OCI-LY7 (cell line): ENCODE results near the gene PDZD7. TPM values are rescaled to one million over a fixed set of nuclear protein-coding genes. Genes with fewer than 3 reads are reported as not detected.

Source experiments
- BruUV-seq: library from RNA; stranded (reverse); fragments of 400-500 nt; replicated peaks from 2 replicates; lab custom pipeline; 2021; lab: Mats Ljungman, UMichigan
- CTCF ChIA-PET: fragments of 300-600 bp; sonication (Branson Sonifier 250); formaldehyde crosslinking; loops from one replicate; lab custom pipeline; 2022; ENCODE audit warnings: antibody characterized with exemption; ENCODE audit not compliant: unreplicated experiment; lab: Charles Lee
- POLR2A ChIA-PET: fragments of 300-600 bp; sonication (Branson Sonifier 250); formaldehyde crosslinking; loops from one replicate; lab custom pipeline; 2022; ENCODE audit warnings: antibody characterized with exemption; lab: Charles Lee
- DNase-seq: peaks from one replicate; pipeline ENCODE4 v3.0.0-alpha.2; 2015; ENCODE audit warnings: low spot score
- H2AFZ ChIP-seq: fragments of 200-600 bp; sonication (generic), shearing (Covaris generic); 2 replicates; pipeline ENCODE4 v1.6.1; 2014; ENCODE audit warnings: mild to moderate bottlenecking, antibody characterized with exemption, low read length, moderate library complexity
- H3K27ac ChIP-seq: fragments of 200-600 bp; sonication (generic); 2 replicates; pipeline ENCODE4 v1.5.1; 2014; ENCODE audit warnings: mixed run types, low read depth, mild to moderate bottlenecking, moderate library complexity, low read length, inconsistent platforms; ENCODE audit not compliant: poor library complexity, severe bottlenecking
- H3K36me3 ChIP-seq: fragments of 200-600 bp; sonication (generic); 2 replicates; pipeline ENCODE4 v1.6.1; 2014; ENCODE audit warnings: mild to moderate bottlenecking, antibody characterized with exemption, low read length, moderate library complexity, mixed read lengths; ENCODE audit not compliant: insufficient read depth
- H3K4me1 ChIP-seq: fragments of 200-600 bp; sonication (generic); 2 replicates; pipeline ENCODE4 v1.5.1; 2014; ENCODE audit warnings: mild to moderate bottlenecking, low read length; ENCODE audit not compliant: insufficient read depth, poor library complexity, severe bottlenecking
- H3K4me2 ChIP-seq: fragments of 200-600 bp; sonication (generic); 2 replicates; pipeline ENCODE4 v1.6.1; 2014; ENCODE audit warnings: mild to moderate bottlenecking, low read length
- H3K4me3 ChIP-seq: fragments of 200-600 bp; sonication (generic); 2 replicates; pipeline ENCODE4 v1.5.1; 2014; ENCODE audit warnings: mild to moderate bottlenecking, low read depth, low read length; ENCODE audit not compliant: poor library complexity, severe bottlenecking
- H3K79me2 ChIP-seq: fragments of 200-600 bp; sonication (generic); 2 replicates; pipeline ENCODE4 v1.6.1; 2016; ENCODE audit warnings: low read depth, mild to moderate bottlenecking, low read length, moderate library complexity, mixed read lengths; ENCODE audit not compliant: insufficient read depth
- H3K9me2 ChIP-seq: fragments of 200-600 bp; sonication (generic); 2 replicates; pipeline ENCODE4 v1.6.1; 2016; ENCODE audit warnings: mild to moderate bottlenecking, low read length, mixed read lengths; ENCODE audit not compliant: insufficient read depth
- H3K9me3 ChIP-seq: fragments of 200-600 bp; sonication (generic); 2 replicates; pipeline ENCODE4 v1.6.1; 2014; ENCODE audit warnings: mild to moderate bottlenecking, mixed run types, low read length, mixed read lengths
- H4K20me1 ChIP-seq: fragments of 200-600 bp; sonication (generic); 2 replicates; pipeline ENCODE4 v1.6.1; 2014; ENCODE audit warnings: mild to moderate bottlenecking, antibody characterized with exemption, low read length, moderate library complexity, mixed read lengths; ENCODE audit not compliant: insufficient read depth
- EZH2phosphoT487 ChIP-seq: fragments of 200-600 bp; sonication (generic); IDR thresholded peaks from 2 replicates; pipeline ENCODE4 v1.6.1; 2018; ENCODE audit warnings: low read depth, borderline replicate concordance, mild to moderate bottlenecking, mixed run types, antibody characterized with exemption, low read length, moderate library complexity, mixed read lengths
- intact Hi-C: fragments of 100-400 bp; cut with micrococcal nuclease; formaldehyde crosslinking; loops from one replicate; pipeline ENCODE4 v1.10.0; 2022; ENCODE audit not compliant: unreplicated experiment
- total RNA-seq, 2 experiments: library from RNA; depleted of rRNA in 1 of 2; stranded (reverse); fragments of >200 nt in 1 of 2; shearing (Covaris generic) in 1 of 2; gene quantifications; 2 replicates each; pipeline ENCODE4 v1.2.3, GENCODE V29; 2014 to 2022
- TF ChIP-seq, protein P1 (sequence below): fragments of 200-600 bp; sonication (generic); conservative IDR thresholded peaks from 2 replicates; pipeline ENCODE4 v1.5.1; 2014; ENCODE audit warnings: mild to moderate bottlenecking, antibody characterized with exemption, low read length, moderate library complexity, mixed read lengths

PDZD7 gene
- total RNA-seq, 2 experiments from 2014 or later: 1.6 to 2.1 TPM

DNA sequence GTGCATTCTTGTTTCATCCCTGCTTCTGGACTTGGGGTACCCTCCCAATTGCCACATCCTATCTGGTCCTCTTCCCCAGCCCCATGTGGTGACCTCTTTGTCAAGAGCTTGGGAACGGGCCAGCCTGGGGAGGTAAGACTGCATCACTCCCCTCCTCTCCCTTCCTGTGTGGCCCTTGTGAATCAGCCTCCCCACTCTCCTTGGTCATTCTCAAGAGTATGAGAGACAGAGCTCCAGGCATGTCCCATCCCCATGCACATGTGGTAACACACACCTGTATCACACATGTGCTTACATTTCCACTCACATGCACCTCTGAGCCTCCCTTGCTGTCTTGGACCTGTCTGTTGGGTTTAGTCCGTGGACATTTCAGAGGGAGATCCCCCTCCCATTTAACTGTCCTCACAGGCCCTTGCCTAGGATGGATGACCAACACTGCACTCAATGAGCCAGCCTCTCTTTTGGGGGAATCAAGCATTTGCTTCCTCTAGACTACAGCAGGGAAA, 46.2 kb downstream of the PDZD7 start:
- no peak overlapping the region for H3K27ac ChIP-seq
- ChIA-PET POLR2A (interaction anchor here (0.6 to 1.1 kb wide), 3 partner anchors 10 to 877 kb away, joined by 3 to 5 read pairs (median 4); no protein-coding TSS in a partner anchor), CTCF (no interaction called here)
- TF ChIP-seq, protein P1, sequence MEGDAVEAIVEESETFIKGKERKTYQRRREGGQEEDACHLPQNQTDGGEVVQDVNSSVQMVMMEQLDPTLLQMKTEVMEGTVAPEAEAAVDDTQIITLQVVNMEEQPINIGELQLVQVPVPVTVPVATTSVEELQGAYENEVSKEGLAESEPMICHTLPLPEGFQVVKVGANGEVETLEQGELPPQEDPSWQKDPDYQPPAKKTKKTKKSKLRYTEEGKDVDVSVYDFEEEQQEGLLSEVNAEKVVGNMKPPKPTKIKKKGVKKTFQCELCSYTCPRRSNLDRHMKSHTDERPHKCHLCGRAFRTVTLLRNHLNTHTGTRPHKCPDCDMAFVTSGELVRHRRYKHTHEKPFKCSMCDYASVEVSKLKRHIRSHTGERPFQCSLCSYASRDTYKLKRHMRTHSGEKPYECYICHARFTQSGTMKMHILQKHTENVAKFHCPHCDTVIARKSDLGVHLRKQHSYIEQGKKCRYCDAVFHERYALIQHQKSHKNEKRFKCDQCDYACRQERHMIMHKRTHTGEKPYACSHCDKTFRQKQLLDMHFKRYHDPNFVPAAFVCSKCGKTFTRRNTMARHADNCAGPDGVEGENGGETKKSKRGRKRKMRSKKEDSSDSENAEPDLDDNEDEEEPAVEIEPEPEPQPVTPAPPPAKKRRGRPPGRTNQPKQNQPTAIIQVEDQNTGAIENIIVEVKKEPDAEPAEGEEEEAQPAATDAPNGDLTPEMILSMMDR: no peak
- TF ChIP-seq EZH2phosphoT487: no peak
- no TSS peak for BruUV-seq
- no peak overlapping the region for H3K4me3 ChIP-seq
- peaks cover 37% of the 10 kb centered on the region for H3K79me2 ChIP-seq
- no peaks in the 10 kb centered on the region for H3K9me2 ChIP-seq
- H4K20me1 ChIP-seq: 0 out of 2 replicates have a peak, but pooled peaks cover 4% of the 10 kb centered on the region
- intact Hi-C loops: no loop called here
- no peaks in the 10 kb centered on the region for H3K9me3 ChIP-seq
- no peak overlapping the region for H2AFZ ChIP-seq
- peaks cover 33% of the 10 kb centered on the region for H3K4me1 ChIP-seq
- no peak for DNase-seq
- H3K36me3 ChIP-seq: peaks cover 14% of the 10 kb centered on the region
- no peak overlapping the region for H3K4me2 ChIP-seq

GRCh38 chr10:100983868-100984671, 46.9 kb downstream of the PDZD7 start:
- Histone ChIP-seq H3K79me2 (peaks cover 31% of the 10 kb centered on the region), H3K4me1 (peaks cover 27% of the 10 kb centered on the region), H2AFZ (no peak overlapping the region), H3K4me2 (no peak overlapping the region), H3K9me2 (no peaks in the 10 kb centered on the region), H3K9me3 (no peaks in the 10 kb centered on the region), H3K27ac (no peak overlapping the region), H4K20me1 (0 out of 2 replicates have a peak, but pooled peaks cover 4% of the 10 kb centered on the region), H3K4me3 (no peak overlapping the region), H3K36me3 (peaks cover 7% of the 10 kb centered on the region; the same call in 1 of the 2 replicates)
- no peak for DNase-seq
- no peak for TF ChIP-seq EZH2phosphoT487
- no TSS peak for BruUV-seq
- ChIA-PET CTCF (no interaction called here), POLR2A (interaction anchor here (0.6 to 0.9 kb wide), 2 partner anchors 30 to 1319 kb away, joined by 3 read pairs; no protein-coding TSS in a partner anchor)
- intact Hi-C loops: no loop called here

DNA sequence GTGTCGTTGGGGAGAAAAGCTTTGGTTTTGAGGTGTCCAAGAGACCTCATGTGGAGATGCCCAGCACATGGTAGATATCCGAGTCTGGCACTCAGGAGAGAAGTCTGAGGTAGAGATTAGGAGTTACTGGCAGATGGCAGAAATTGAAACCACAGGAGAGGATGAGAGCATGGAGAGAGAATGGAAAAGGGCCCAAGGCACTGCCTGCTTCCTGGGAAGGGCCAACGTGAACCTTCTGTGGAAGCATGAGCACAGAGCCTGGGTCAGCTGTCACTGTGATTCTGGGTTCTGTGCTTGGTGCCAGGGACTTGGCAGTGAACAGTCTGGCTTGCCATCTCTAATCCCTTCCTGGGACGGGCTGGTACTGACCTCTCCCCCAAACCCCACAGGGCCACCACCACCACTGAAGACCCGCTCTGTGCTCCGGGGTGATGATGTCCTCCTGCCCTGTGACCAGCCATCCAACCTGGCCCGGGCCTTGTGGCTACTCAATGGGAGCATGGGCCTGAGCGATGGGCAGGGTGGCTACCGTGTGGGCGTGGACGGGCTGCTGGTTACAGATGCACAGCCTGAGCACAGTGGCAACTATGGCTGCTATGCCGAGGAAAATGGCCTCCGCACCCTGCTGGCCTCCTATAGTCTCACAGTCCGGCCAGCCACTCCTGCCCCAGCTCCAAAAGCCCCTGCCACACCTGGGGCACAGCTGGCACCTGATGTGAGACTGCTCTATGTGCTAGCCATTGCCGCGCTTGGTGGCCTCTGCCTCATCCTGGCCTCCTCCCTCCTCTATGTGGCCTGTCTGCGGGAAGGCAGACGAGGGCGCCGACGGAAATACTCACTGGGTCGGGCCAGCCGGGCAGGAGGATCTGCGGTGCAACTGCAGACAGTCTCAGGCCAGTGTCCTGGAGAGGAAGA, 47.8 kb downstream of the PDZD7 start:
- H3K27ac ChIP-seq: no peak overlapping the region
- 0 out of 2 replicates have a peak, but pooled peaks cover 2% of the 10 kb centered on the region for H4K20me1 ChIP-seq
- peaks cover 18% of the 10 kb centered on the region for H3K4me1 ChIP-seq
- TF ChIP-seq EZH2phosphoT487: no peak
- TF ChIP-seq, protein P1: no peak
- intact Hi-C loops: no loop called here
- H3K36me3 ChIP-seq: no peaks in the 10 kb centered on the region; the same call in 1 of the 2 replicates
- H3K4me3 ChIP-seq: no peak overlapping the region
- H3K9me2 ChIP-seq: no peaks in the 10 kb centered on the region
- no peak for DNase-seq
- H2AFZ ChIP-seq: no peak overlapping the region
- no TSS peak for BruUV-seq
- peaks cover 22% of the 10 kb centered on the region for H3K79me2 ChIP-seq
- H3K9me3 ChIP-seq: no peaks in the 10 kb centered on the region
- CTCF ChIA-PET: no interaction called here
- POLR2A ChIA-PET: no interaction called here
- H3K4me2 ChIP-seq: no peak overlapping the region
